Hindlimb muscle (tissue), 1 donor: ENCODE data around the gene DAPK1. TPM values are rescaled to one million over a fixed set of nuclear protein-coding genes. Genes with fewer than 3 reads are reported as not detected.

Source experiments
- DNase-seq: peaks from one replicate; pipeline ENCODE4 v3.0.0-alpha.2; 2013
- polyA plus RNA-seq: library from polyadenylated mRNA; unstranded; fragments of 120-200 nt; gene quantifications from one replicate; pipeline ENCODE4 v1.2.1, GENCODE V29; 2013; ENCODE audit not compliant: insufficient read length

Gene DAPK1
- polyA plus RNA-seq, 1 donor = 25.5 TPM

DNA sequence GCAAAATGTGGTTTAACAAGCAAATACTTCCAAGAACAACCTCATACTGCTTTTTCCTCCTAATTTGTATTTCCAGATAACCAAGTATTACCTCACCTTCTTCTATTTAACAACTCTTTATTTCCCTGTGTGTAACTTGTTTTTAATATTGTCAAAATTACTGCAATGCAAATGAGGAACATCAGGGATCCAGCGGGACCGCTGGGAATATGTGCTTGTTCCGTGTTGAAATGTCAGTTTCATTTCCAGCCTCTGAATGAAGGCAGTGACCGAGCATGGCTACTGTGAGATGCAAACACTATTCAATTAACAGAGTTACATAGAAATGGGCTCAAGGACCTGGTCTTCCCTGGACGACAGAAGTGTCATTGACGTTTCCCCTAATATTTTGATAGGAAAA lies 117.5 kb downstream of the DAPK1 start:
- DNase-seq = no peak

DNA sequence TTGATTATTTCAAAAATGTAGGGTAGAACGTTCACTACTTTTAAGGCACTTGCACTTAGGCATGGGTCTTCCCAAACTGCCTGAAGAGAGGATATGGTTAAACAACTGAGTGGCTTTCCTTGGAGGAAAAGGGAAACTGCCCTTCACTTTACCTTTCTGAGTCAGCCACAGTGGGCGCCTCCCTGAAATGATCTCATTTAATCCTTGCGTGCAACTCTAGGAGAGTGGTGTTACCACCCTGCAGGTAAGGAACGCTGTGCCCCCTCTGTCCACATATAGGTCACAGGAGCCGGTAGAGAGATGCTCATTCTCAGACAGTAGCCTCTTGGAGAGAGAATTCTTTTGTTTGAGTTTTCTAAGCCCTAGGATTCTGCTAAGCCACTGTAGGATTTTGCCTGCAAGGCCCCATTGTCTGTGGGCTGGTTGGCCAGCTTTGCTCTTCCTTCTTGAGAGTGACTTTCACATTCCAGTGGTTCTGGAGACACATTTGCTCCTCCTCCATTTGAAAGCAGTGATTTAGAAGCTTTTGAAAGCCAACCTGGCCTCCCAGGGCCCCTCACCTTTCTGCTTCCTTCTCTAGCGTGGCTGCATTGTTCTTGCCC lies 118.0 kb downstream of the DAPK1 start:
- no peak for DNase-seq

DNA sequence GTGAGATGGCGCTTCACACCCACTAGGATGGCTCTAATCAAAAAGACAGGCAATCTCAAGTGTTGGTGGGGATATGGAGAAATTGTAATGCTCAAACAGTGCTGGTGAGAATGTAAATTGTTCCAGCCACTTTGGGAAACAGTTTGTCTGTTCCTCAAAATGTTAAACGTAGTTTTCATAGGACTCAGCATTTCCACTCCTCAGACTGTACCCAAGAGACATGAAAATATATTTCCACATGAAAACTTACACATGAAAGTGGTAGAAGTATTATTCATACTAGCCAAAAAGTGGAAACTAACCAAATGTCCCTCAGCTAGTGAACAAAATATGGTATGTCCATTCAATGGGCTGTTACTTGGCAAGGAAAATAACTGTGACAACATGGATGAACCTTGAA lies 120.6 kb downstream of the DAPK1 start:
- DNase-seq = no peak

DNA sequence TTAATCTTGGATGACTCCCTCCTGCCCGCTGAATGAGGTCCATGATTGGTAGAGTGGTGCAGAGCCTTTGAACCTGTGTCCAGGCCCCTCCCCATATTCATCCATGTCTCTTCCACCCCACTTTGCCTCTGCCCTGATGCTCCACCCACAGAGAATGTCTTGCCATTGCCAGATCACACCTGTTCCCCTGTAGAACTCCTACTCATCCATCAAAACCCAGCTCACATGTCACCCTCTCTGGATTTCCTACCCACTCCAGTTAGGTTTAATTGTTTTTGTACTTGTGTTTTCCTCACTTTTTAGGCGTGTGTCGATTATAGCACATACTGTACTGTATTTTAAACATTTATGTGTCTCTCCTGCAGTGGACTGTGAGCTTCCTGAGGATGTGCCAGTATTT lies 121.3 kb downstream of the DAPK1 start:
- DNase-seq = no peak

DNA sequence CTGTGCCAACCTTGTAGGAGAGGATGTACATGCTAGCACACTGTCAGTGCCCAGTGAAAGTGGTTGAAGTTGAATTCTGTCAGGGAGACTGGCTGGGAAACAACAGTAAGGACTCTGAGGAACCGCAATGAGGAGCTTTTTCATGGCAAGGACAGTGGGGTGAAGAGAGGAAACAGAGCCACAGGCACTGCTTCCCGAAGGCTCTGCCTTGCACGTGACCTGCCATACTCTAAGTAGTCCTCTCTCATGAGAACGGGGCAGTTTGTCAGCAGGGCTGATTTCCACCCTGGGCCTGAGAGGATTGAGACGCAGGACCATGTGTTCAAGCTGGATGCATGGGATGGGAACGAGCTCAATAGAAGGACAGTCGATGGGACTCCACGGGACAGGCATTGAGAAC lies 121.7 kb downstream of the DAPK1 start:
- no peak for DNase-seq

DNA sequence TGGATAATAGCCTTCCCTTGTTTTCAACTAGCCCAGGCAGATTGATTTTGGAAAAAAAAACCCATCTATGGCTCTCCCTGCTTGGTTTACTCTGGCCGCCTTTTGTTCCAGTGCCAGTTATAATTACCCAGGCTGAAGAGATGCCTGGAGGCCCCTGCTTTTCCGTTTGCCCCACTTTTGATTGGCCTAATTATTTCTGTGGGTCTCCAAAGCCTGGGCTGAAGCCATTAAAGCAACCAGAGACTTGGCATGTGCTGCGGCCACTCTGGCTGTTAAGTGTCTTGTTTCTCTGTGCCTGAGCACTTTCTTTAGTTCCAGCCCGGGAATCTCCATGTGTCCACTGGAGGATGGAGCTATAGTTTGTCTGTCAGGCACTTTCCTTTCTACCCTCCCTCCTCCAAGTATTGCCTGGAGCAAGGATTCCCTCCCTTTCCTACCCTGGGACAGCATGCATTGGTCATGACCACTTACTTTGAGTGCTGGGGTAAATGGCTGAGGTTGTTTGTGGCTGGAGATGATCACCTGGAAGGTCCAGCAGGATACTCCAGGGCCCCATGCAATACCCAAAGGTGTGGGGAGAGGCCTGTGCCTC lies 123.2 kb downstream of the DAPK1 start:
- no peak for DNase-seq

DNA sequence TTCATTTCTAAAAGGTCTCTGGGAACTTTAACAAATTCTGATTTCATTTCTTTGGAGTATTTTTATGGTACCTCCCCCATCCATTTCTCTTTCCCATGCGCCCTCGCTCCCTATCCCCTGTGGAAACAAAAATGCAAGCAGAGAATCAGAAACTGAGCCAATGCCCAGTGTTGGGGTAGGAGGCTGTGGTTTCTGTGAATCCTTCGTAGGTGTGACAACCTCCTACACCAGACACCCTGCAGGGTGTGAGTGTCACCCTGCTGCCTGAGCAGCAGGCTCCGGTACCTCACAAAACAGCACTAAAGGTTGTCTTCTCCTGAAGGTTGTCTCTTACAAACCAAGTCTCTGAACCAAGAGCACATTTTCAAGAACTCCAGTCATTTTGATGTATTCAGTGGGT lies 124.4 kb downstream of the DAPK1 start:
- DNase-seq = no peak

DNA sequence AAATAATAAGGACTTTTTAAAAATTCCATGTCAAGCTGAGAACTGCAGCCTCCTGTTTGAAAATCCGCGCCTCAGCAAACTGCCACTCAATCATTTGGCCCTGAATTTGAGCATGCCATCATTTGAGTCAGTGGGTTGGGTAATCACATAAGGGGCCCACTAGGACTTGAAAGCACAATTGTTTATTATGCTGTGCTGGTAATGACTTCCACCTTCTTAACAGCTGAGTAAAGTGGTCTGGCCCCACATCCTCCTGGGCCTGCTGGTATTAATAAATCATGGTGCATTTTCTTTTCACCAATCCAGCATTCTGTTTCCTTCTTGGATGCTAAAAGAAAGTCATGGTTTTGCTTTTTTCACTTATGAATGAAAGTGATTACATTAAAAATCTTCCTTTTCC lies 125.3 kb downstream of the DAPK1 start:
- DNase-seq = no peak

DNA sequence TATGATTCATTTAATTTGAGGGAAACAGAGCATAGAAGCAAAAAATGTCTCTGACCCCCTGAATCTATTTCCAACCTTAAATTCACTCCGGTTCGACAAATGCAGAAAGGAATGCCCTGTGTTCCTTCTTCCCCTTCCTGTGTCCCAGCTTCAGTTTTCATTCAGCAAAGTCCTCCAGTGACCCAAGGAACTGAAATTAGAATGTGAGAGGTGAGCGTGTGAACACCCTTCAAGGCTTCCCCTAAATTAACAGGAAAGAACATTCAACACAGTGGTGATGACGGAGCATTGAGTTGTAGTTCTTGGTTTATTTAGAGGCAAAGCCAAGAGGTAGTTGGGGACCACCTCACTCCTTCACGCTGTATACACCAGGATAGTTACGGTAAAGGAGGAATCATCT lies 130.7 kb downstream of the DAPK1 start:
- no peak for DNase-seq

DNA sequence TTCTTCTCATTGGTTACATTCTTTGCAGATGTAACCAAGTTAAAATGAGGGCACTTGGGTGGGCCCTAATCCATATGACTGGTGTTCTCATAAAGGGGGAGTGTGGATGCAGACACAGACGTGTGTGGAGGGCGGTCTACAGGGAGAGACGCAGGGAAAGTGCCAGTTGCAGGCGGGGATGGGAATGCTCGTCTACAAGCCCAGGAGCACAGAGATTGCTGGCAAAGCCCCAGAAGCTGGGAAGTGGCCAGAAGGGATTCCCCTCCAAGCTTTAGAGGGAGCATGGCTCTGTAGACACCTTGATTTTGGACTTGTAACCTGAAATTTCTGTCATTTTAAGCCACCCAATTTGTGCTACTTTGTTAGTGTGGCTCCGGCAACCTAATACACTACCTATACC lies 131.4 kb downstream of the DAPK1 start:
- DNase-seq = no peak

DNA sequence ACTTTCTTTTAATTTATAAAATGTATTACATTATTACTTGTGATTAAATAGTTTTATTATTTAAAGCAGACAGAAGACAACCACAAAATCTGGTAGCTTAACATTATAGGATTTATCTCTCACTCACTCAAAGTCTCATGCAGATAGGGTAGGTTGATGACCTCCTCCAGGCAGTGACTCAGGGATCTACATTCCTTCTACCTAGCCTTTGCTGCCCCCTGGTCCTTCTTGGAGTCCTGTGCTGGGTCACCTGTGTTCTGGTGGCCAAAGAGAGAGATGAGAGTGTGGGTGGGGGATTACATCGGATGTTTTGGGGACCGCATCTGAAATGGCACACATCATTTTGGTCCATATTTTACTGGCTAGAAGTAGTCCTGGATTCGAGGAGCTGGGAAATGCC lies 132.6 kb downstream of the DAPK1 start:
- DNase-seq = no peak

DNA sequence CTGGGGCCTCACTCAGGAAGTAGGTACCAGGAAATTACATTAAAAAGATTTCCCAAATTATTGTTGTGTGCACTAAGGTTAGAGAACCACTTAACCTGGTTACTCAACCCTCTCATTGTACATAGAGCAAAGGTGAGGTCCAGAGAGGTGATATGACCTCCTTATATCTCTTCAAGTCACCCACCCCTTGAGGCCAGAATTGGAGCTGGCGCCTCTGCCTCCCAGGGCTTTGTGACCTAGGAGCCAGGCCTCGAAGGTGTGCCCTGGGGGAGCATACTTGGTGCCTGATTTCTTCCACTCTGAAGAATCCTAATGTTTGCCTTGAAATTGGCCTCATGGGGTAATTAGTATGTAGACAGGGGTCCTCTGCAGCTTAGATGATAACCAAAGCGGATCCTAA lies 133.2 kb downstream of the DAPK1 start:
- DNase-seq = no peak

DNA sequence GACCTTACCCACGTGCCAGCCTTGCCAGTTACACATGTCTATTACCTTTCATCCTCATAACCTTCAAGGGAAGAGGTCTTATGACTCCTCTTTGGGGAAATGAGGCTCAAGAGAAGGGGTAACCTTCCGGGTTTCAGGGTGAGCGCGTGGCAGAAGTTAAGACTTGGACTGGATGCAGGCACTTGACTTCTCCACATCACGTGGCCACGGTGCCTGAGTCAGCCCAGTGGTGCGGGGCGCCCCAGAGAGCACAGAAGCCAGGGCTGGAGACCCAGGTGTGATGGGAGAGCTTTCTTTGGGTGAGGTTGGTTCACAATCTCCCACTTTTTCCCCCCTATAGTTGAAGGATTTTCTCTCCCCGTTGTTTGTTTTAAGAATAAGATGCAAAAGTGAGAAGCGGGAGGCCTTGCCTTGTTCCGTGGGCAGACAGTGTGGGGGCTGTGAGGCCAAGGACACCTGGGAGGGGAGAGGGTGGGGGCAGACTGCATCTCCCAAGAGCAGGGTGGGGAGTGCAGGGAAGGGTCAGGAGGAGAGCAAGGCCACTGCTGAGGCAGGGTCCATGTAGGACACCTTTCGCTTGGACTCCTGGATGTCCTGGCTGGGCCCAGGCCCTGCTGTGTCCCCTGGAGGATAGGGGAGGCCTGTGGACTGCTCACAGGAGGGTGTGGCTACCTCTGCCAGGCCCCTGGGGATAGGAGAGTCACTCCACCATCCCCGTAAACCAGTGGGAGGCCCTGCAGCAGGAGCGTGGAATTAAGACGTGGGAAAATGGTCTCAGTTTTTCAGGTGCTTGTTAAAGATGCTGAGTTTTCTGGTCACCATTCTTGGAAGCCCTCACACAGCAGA lies 138.2 kb downstream of the DAPK1 start:
- DNase-seq = no peak

DNA sequence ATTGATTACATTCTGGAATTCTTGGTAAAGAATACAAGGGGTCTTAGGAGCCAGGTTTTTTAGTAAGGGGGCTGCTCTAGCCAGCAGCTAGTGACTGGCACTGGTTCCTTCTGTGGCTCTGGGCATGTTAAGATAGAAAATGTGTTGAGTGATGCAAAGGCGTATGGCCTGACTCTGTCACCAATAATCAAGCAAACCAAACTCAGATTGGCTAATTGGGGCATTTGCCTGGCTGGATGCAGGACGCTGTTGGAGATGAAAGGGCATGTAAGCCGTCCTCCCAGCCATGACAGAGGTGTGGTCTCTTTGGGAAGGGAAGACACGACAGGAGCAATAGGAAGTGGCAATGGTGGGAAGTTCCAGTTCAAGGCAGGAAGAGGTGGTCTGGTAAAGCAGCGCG lies 140.6 kb downstream of the DAPK1 start:
- DNase-seq = no peak

DNA sequence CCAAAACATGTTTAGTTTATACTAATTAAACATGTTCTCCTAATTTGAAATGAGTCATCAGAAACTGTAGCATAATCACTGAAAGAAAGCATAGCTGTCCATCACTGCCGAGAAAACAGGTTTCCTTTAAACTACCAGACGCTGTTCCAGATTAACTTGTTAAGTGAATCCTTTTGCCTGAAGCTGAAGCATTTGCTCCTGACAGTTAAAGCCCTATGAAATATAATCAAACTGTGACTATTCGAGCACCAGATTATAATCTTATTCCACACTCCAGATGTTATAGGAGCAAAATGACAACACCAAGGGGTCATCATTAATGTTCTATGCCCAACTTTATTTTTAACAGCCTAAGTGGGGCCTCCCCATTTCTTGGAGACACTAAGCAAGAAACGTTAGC lies 142.3 kb downstream of the DAPK1 start:
- no peak for DNase-seq

DNA sequence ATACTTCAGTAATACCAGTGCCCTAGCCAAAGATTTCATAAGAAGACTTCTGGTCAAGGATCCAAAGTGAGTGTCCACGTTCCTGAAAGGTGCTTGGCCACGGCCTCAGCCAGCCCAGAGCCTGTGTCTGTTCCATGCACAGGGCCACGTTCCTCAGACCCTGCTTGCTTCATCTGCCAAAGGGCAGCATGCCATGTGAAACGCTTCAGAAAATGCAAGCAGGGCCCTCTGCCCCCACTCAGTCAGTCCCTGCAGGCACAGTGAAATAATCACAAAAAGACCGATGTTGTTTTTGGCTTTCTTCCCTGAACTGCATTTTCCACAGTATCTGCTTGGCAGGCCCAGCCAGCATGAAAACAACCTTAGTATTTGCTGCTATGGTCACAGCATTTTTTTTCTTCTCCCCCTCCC lies 142.7 kb downstream of the DAPK1 start:
- DNase-seq = peak; percentile 60

DNA sequence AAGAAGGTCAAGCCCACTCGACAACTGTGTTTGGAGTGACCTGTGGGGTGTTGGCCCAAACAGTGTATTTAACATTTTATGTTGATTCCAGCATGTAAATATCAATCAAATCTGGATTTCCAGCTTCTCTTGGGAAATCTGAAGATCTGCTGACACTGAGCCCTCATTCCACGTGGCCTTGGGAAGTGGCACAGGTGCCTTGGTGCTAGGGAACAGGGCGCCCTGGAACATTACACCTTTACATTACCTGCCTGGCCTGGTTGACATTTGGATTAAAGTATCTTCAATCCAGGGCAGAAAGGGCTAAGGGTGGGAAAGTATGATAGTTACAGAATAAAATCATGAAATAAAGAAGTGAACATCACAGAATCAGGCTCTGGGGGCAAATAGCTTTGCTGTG lies 143.4 kb downstream of the DAPK1 start:
- no peak for DNase-seq

DNA sequence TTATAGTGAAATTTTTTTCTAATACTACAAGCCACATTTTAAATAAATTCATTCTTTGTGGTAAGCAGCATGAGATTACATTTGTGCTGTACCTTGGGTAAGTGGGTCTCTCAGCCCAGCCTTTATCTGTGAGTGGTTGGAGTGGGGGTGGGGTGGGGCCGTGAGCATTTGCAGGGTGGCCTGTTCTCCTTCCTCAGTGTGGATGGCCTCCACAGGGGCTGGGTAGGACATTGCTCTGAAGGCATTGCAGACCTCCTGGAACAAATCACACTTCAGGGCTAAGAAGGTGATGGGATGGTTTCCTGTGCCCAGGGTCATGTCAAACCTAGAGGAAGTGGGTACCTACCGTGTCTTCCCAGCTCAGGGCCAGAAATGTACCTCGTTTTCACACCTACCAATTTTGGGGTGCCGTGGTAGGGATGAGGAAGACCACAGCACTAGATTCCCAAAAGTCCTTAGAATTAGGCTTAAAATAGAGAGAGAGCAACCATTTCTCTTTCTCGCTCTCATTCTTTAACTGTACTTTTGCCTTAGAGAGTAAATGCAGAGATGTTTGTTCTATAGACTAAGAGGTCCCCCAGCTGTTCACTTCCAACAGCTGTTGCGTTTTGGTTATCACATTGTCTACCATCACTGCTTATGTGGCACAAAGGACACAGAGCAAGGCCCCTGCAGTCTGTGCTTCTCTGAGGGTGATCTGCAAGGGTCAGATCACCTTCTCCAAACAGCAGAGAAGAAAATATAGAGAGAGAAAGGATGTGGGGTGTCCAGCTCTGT lies 144.9 kb downstream of the DAPK1 start:
- DNase-seq = no peak

DNA sequence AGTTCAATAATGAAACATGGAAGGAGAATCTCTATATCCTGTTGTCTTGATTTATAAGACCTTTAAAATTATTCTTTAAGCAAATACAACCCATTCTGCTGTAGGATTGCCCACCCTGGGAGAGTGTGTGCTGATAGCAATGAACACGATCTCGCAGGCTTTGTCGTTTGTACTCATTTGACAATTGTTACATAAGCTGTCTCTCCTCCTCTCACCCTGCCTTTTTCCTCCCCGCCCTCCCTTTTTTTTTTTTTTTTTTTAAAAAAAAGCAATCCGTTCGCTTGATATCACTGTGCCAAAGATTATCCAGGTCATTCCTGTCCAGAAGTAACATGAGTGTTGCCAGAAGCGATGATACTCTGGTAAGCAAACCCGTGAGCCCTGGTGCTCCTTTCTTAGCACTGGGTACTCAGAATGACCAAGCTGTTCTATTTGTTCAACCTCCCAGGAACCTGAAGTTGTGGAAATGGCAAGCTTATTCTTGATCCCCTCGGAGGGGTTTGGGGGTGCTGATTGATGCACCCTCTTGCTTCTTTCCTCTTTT lies 145.5 kb downstream of the DAPK1 start:
- DNase-seq = no peak

DNA sequence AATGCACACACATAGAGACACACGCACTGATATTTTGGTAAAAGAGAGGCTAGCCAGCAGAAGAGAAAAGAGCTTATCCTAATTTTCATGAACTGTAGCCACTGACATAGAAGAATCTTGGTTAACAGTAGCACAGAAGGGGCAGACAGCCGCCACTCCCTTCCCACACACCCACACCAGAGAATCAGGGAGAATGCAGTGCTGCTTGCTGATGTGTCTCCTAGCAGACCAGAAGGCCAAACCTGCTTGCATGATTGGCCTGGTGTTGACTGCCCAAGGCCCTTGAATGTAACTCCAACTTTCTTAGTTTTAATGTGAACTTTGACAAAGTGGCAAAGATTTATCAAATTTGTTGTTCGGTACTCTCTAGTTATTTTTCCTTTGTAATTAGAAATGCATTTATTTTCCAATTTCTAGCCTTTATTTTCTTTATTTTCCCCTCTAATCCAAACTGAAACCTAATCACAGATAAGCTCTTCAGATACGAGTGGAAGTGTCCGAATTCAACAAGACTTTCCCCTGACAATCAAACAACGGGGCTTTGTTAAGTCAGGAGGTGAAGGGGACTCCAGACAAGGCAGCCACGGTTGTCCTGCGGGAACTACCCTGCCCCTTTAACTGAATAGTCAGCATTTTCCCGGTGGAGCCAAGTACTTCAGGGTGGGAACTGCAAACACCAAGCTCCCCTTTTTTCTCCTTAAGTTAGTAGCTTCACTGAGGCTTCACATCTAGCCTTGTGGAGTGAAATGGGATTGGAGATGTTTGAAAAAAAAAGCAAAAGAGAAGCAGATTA lies 146.3 kb downstream of the DAPK1 start:
- DNase-seq = no peak

DNA sequence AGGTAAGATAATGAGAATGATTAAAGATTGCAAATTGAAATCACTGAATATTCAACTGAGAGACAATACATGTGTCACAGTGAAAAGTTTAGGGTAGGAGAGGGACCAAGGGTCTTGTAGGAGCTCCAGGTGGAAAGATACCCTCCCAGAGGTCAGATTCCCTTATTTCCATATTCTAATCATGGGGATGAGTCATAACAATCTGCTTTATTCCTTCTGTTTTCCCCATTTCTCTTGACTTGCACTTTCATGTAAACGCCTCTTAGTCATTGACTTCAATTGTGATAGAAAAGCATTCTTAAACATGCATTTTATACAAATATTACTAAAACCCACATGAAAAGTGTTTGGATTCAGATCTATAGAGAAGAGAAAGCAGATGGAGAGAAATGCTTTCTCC lies 147.0 kb downstream of the DAPK1 start:
- DNase-seq = no peak

DNA sequence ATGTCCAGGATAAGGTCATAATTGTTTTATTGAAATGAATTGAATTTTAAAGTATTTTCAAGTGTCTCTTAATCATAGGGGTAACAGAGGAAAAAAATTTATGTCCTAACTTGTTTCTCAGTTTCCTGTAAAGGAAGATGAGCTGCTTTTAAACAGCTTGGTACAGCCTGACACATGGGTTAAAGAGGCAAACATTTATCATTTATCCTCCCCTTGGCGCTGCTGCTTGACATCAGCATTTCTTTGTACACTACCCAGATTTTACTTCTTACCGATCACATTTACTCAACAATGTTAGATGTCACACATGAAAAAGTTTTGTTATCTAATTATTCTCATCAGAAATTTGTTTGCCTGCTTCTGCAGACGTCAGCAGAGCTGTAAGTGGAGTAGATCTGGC lies 148.9 kb downstream of the DAPK1 start:
- no peak for DNase-seq
